Tibial nerve (tissue), 4 donors: ENCODE measurements around the gene LRRC8E. TPM values are rescaled to one million over a fixed set of nuclear protein-coding genes. Genes with fewer than 3 reads are reported as not detected.

ENCODE experiments used
- DNase-seq, 2 donors: peaks; one replicate each; pipeline ENCODE4 v3.0.0-alpha.2; 2019; ENCODE audit warnings: low spot score in 2 of 2
- H3K27ac ChIP-seq, 4 donors: fragments of 200-600 bp; sonication (generic) in 3 of 4; one replicate each; pipeline ENCODE4 v1.5.1; 2017 to 2019; ENCODE audit warnings: mild to moderate bottlenecking in 1 of 4
- H3K27me3 ChIP-seq, 2 donors: fragments of 200-600 bp; sonication (generic) in 1 of 2; one replicate each; pipeline versions ENCODE4 v1.5.1 to v1.6.0; 2017 to 2019
- H3K36me3 ChIP-seq, 3 donors: fragments of 200-600 bp; sonication (generic); one replicate each; pipeline ENCODE4 v1.5.1; 2018 to 2019
- H3K4me1 ChIP-seq, 4 donors: fragments of 200-600 bp; sonication (generic) in 3 of 4; one replicate each; pipeline ENCODE4 v1.5.1; 2017 to 2019
- H3K4me3 ChIP-seq, 4 donors: fragments of 200-600 bp; sonication (generic) in 3 of 4; one replicate each; pipeline ENCODE4 v1.5.1; 2017 to 2019; ENCODE audit warnings: mild to moderate bottlenecking in 1 of 4, moderate library complexity in 1 of 4
- H3K9me3 ChIP-seq, 4 donors: fragments of 200-600 bp; sonication (generic) in 3 of 4; one replicate each; pipeline ENCODE4 v1.5.1; 2017 to 2019
- CTCF ChIP-seq, 5 experiments: fragments of 200-600 bp in 3 of 5; fragments of 450-650 bp in 2 of 5; sonication (generic) in 3 of 5; IDR thresholded peaks; one replicate each; pipeline ENCODE4 v1.5.1; 2016 to 2019; ENCODE audit warnings: antibody characterized with exemption in 5 of 5, mild to moderate bottlenecking in 3 of 5, moderate library complexity in 2 of 5
- EP300 ChIP-seq, 2 donors: sonication (generic); formaldehyde crosslinking; IDR thresholded peaks; one replicate each; pipeline ENCODE4 v1.6.1; 2017; ENCODE audit warnings: antibody characterized with exemption in 2 of 2, mild to moderate bottlenecking in 1 of 2
- POLR2A ChIP-seq, 2 donors: fragments of 450-650 bp; IDR thresholded peaks; one replicate each; pipeline ENCODE4 v1.6.1; 2017; ENCODE audit warnings: antibody characterized with exemption in 2 of 2, mild to moderate bottlenecking in 2 of 2, moderate library complexity in 2 of 2
- WGBS, 2 donors: methylation state at CpG; one replicate each; pipeline ENCODE4 v1.1.5; 2018; 5-methylcytosine and 5-hydroxymethylcytosine counted together
- total RNA-seq, 4 donors: library from RNA; depleted of rRNA; stranded (reverse); fragments of >200 nt; gene quantifications; one replicate each; pipeline ENCODE4 v1.1.0, GENCODE V29; 2016

LRRC8E gene
- total RNA-seq, 4 donors from 2014 or later = 0.59 to 1.2 TPM; not detected in 2

GRCh38 chr19:7921967-7922835 lies 33.9 kb downstream of the LRRC8E start:
- WGBS, 2 donors = 86 to 91% methylated on average over 25 of the region's 31 CpGs
- Histone ChIP-seq H3K27ac (peak overlapping the region in 2 of 4 donors; percentile 90 to 93), H3K4me1 (peaks cover 0 to 84% (median 35%) of the 10 kb centered on the region in 4 donors), H3K4me3 (peak overlapping the region in 1 of 4 donors; percentile 85), H3K9me3 (no peaks in the 10 kb centered on the region), H3K36me3 (peaks cover 0 to 24% (median 0%) of the 10 kb centered on the region in 3 donors), H3K27me3 (peaks cover 0 to 21% of the 10 kb centered on the region in 2 donors)
- no peak for DNase-seq
- TF ChIP-seq CTCF (IDR thresholded peaks at IDR 0.05) (no peak), POLR2A (IDR thresholded peaks at IDR 0.05) (no peak), EP300 (IDR thresholded peaks at IDR 0.05) (no peak)

GRCh38 chr19:7922836-7923195 lies 34.5 kb downstream of the LRRC8E start:
- TF ChIP-seq CTCF (IDR thresholded peaks at IDR 0.05) (no peak), POLR2A (IDR thresholded peaks at IDR 0.05) (no peak)
- peaks cover 0 to 84% (median 29%) of the 10 kb centered on the region in 4 donors for H3K4me1 ChIP-seq
- H3K27ac ChIP-seq = no peak overlapping the region
- no peaks in the 10 kb centered on the region for H3K9me3 ChIP-seq
- H3K27me3 ChIP-seq = peaks cover 0 to 15% of the 10 kb centered on the region in 2 donors
- DNase-seq = no peak
- H3K4me3 ChIP-seq = no peak overlapping the region
- H3K36me3 ChIP-seq = peaks cover 0 to 28% (median 0%) of the 10 kb centered on the region in 3 donors
- WGBS, 2 donors = 88 to 89% methylated on average over 8 of the region's 8 CpGs

DNA sequence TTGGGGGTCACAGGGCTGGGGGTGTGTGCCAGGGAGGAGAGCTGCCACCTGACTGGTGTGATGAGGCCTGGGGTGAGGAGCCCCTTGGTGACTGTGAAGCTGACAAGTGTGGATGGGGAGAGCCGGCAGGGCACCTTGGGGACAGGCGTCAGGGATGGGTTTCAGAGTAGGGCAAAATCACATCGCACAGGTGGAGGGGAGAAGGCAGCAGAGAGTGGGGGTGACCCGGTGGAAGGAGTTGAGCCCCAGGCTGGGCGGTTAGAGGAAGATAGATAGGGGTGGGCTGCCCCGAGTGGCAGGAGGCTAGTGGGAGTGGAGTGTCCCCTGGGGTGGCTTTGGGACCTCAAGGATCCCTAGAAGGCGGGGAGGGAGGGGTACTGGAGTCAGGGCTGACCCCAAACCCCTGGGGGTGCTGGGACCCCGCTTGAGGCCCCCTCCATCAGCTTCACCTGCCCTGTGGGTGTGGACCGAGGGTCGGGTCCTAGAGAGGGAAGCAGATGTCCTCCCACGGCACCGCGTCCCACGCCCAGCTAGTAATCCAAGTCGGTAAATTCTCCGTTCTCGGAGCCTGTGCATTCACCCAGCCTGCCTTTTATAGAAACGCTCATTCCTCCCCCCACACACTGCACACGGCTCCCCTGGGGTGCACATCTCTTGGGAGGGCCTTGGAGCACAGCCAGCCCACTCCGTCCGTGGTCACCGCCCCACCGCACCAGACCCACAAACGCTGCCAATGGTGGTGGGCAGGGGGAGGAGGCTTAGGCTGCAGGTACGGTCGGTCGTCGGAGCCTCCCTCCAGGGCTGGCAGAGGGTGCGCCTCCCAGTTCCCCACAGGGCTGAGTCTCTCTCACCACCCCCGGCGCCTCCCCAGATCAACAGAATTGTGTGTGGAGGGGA lies 35.2 kb downstream of the LRRC8E start:
- Histone ChIP-seq H3K9me3 (no peaks in the 10 kb centered on the region), H3K27me3 (peaks cover 0 to 8% of the 10 kb centered on the region in 2 donors), H3K4me1 (peaks cover 0 to 84% (median 26%) of the 10 kb centered on the region in 4 donors), H3K36me3 (peaks cover 0 to 34% (median 0%) of the 10 kb centered on the region in 3 donors), H3K4me3 (no peak overlapping the region), H3K27ac (no peak overlapping the region)
- TF ChIP-seq POLR2A (IDR thresholded peaks at IDR 0.05) (no peak), CTCF (IDR thresholded peaks at IDR 0.05) (no peak), EP300 (IDR thresholded peaks at IDR 0.05) (no peak)
- DNase-seq = no peak
- WGBS, 2 donors = 66 to 72% methylated on average over 19 to 30 of the region's 31 CpGs

DNA sequence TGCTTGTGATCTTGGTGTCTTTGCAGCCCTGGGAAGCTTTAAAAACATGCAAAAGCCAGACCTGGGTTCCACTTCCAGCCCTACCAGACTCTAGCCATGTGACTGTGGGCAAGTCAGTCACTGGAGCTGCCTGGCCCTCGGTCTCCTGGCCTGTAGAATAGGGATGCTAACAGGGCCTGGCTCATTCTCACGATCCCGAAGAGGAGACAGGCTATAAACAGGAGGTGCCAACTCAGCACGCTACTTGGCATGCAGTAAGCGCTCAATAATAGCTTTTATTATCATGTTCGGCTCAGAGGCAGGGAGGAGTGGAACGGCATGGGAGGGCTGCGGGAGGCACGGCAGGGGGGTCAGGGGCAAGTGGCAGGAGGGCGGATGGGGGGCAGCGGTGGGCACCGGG lies 35.9 kb downstream of the LRRC8E start:
- H3K36me3 ChIP-seq = peaks cover 0 to 34% (median 0%) of the 10 kb centered on the region in 3 donors
- no peak overlapping the region for H3K4me3 ChIP-seq
- DNase-seq = no peak
- H3K4me1 ChIP-seq = peaks cover 0 to 82% (median 28%) of the 10 kb centered on the region in 4 donors
- peaks cover 0 to 1% of the 10 kb centered on the region in 2 donors for H3K27me3 ChIP-seq
- TF ChIP-seq EP300 (IDR thresholded peaks at IDR 0.05) (no peak), POLR2A (IDR thresholded peaks at IDR 0.05) (no peak), CTCF (IDR thresholded peaks at IDR 0.05) (no peak)
- 68 to 71% methylated on average over 12 of the region's 12 CpGs for WGBS, 2 donors
- no peaks in the 10 kb centered on the region for H3K9me3 ChIP-seq
- no peak overlapping the region for H3K27ac ChIP-seq
